DND-41 (cell line): ENCODE results near the gene CSF2.

Experiments
- CTCF ChIP-seq: IDR thresholded peaks from 2 replicates; pipeline ENCODE4 v1.5.1; 2012; ENCODE audit warnings: borderline replicate concordance, low read length, moderate library complexity, mild to moderate bottlenecking; ENCODE audit not compliant: poor library complexity, severe bottlenecking; ENCODE audit errors: extremely low read depth
- EZH2 ChIP-seq: IDR thresholded peaks from 3 replicates; pipeline ENCODE4 v1.6.1; 2012; ENCODE audit warnings: borderline replicate concordance, low read depth, mild to moderate bottlenecking, moderate library complexity, low read length, inconsistent platforms; ENCODE audit not compliant: severe bottlenecking

- TF ChIP-seq CTCF (no peak), EZH2 (no peak)
Observed at GRCh38 chr5:132098151-132098594, 24.6 kb downstream of the CSF2 start.
